GM12865 (cell line): Measurements from ENCODE around the gene TBX1.
"Not testable (repeated sequence)": the region's sequence is repeated elsewhere in the genome, so short reads cannot be mapped to it uniquely, and the experiment has no call there.

ENCODE experiments used
- DNase-seq: peaks from one replicate; pipeline ENCODE4 v3.0.0; 2010; ENCODE audit warnings: low read depth
- H3K4me3 ChIP-seq: 2 replicates; pipeline ENCODE4 v1.5.1; 2011; ENCODE audit warnings: mild to moderate bottlenecking, low read depth, low read length, control low read depth
- TF ChIP-seq, protein P1 (sequence below): IDR thresholded peaks from 2 replicates; pipeline ENCODE4 v1.5.1; 2011; ENCODE audit warnings: low read length, control low read depth, low read depth, inconsistent platforms; ENCODE audit not compliant: insufficient read depth; ENCODE audit errors: missing control alignments

The TBX1 gene

DNA sequence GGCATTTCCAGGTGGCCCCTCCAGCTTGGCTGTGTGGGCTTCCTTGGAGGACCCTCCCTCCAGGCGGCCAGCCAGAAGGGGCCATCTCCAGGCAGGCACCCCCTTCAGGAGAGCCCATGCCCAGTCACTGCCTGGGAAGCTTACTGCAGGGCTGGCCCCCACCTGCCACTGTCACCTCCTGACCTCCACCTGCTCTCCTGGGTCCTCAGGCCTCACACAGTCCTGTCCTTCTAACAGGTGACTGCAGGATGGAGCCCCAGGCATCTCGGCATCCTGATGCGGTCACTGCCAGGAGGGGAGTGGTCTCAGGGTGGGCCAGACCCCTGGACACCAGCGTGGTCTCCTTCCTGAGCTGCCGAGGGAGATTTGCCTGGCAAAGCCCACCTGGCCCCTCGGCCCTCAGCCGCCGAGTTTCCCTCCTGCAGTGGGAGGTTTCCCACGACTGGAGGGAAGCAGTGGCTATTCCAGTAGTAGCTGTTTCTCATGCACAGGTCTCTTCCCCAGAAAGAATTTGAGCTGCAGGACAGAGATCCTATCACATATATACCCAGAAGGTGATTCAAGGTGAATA lies 13.0 kb downstream of the TBX1 start:
- DNase-seq, result no peak
- H3K4me3 ChIP-seq, result no peak overlapping the region
- TF ChIP-seq, protein P1, sequence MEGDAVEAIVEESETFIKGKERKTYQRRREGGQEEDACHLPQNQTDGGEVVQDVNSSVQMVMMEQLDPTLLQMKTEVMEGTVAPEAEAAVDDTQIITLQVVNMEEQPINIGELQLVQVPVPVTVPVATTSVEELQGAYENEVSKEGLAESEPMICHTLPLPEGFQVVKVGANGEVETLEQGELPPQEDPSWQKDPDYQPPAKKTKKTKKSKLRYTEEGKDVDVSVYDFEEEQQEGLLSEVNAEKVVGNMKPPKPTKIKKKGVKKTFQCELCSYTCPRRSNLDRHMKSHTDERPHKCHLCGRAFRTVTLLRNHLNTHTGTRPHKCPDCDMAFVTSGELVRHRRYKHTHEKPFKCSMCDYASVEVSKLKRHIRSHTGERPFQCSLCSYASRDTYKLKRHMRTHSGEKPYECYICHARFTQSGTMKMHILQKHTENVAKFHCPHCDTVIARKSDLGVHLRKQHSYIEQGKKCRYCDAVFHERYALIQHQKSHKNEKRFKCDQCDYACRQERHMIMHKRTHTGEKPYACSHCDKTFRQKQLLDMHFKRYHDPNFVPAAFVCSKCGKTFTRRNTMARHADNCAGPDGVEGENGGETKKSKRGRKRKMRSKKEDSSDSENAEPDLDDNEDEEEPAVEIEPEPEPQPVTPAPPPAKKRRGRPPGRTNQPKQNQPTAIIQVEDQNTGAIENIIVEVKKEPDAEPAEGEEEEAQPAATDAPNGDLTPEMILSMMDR, result no peak

DNA sequence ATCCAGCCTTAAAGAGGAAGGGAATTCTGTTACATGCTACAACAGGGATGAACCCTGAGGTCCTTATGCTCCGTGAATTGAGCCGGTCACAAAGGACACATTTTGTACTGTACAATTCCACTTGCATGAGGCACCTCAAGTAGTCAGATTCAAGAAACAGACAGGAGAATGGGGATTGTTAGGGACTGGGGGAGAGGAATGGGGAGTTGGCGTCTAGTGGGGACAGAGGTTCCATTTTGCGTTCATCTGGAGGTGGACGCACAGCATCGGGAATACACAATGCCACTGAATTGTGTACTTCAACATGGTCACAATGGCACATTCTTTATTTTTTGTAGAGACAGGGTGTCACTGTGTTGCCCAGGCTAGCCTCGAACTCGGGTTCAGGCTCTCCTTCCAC lies 14.1 kb downstream of the TBX1 start:
- no peak overlapping the region for H3K4me3 ChIP-seq
- TF ChIP-seq, protein P1, result no peak
- no peak for DNase-seq

DNA sequence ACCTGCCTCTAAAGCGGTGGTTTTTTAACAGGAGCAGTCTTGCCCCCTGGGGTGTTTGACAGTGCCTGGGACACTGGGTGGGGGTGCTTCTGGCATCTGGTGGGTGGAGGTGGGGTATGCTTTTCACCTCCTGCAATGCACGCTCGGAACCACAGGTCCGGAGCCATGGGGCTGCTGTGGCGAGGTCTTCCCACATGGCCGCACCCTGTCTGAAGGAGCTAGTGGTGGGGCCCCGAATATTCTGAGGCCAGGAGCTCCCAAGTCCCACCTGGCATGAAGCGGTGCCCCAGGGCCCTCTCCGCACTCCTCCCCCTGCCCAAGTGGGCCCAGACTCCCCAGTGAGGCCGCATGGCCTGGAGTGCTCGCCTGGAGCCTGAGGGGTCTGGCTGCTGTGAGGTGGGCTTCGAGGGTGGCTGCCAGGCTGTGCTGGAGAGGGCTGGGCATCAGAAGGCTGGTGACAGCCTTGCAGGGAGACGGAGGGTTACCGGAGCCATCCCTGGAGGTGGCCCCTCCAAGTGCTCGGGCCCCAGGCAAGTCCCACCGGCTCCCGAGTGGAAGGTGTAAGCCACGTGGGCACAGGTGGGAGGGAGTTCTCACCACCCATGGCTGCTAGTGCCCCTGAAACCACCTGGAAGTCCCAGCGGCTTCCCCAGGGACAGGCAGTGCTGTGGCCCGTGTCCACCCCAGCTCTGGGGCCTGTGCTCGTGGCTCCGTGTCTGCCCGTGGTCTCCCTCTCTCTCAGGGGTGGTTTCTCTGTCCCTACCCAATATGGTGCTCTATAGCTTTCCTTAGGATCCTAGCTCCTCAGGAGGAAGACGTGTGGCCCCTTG lies 15.1 kb downstream of the TBX1 start:
- DNase-seq, result peak; percentile 14
- TF ChIP-seq, protein P1, result no peak
- H3K4me3 ChIP-seq, result no peak overlapping the region

DNA sequence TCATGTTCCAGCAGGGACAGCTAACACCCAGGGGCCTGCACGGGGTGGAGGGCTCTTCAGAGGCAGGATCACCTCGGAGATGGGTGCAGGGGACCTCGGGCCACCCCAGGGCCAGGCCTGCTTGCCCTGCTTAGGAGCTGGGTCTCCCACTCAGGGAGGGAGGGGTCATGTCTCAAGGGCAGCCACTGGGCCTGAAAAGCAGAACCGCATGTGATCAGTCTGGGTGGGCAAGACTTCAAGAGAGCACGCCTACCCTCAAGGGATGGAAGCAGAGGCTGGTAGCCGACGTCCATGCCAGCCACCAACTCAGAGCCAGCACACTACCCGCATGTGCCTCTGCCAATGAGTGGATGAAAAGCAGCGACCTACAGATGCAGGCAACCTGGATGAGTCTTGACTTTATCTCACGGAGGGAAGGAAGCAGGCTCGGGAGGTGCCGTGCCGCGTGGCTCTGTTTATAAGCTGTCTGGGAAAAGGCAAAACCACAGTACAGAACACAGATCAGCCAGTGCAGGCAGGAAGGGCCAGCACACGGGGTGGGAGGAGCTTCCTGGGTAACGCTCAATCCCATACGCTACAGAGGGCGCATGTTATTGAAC lies 16.0 kb downstream of the TBX1 start:
- TF ChIP-seq, protein P1, result no peak
- no peak for DNase-seq
- H3K4me3 ChIP-seq, result no peak overlapping the region

DNA sequence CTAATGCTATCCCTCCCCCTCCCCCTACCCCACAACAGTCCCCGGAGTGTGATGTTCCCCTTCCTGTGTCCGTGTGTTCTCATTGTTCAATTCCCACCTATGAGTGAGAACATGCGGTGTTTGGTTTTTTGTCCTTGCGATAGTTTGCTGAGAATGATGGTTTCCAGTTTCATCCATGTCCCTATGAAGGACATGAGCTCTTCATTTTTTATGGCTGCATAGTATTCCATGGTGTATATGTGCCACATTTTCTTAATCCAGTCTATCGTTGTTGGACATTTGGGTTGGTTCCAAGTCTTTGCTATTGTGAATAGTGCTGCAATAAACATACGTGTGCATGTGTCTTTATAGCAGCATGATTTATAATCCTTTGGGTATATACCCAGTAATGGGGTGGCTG lies 16.6 kb downstream of the TBX1 start:
- not testable (repeated sequence) for H3K4me3 ChIP-seq, DNase-seq

DNA sequence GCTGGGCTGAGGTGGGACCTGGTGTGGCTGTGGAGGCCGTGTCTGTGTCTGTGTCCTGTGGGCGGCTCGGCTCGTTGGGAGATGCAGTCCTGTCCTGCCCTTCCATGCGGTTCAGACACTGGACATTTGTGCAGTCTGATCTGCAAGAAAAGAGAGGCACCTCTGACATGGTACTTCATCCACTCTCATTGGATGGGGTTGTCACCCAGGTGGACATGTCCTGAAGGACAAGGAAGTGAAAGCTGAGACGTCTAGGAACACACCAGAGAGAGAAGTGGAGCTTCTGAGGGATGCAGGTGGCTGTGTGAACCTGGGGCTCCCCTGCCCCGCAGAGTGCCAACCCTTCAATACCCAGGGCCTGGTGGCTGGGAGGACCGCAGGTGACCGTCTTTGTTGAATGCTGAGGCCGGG lies 18.4 kb downstream of the TBX1 start:
- H3K4me3 ChIP-seq, result no peak overlapping the region
- TF ChIP-seq, protein P1, result no peak
- DNase-seq, result no peak

DNA sequence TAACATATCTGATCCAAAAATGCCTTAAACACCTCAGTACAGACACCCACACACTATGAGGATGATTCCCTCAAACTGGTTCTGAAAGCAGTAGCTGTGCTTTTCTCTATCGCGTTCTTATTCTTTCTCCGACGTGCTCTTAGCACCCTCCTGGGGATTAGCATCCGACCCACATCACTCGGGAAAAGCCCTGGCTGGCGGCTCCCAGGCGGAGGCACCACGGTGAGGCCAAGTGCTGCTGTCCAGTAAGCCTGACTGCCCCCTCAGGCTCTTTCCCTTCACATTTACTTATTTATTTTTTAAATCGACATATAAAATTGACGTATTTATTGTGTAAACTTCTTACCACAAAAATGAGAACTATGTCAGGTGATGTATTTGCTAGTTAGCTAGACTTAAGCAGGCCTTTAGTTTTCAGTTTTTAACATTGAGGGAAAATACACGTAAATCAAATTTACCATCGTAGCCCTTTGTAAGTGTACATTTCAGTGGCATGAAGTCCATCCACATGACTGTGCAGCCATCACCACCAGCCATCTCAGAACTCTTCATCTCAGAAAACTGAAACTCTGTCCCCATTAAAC lies 19.2 kb downstream of the TBX1 start:
- DNase-seq, result no peak
- TF ChIP-seq, protein P1, result no peak
- H3K4me3 ChIP-seq, result no peak overlapping the region
